ENCODE data around the gene PXDC1.

PXDC1 gene

DNA sequence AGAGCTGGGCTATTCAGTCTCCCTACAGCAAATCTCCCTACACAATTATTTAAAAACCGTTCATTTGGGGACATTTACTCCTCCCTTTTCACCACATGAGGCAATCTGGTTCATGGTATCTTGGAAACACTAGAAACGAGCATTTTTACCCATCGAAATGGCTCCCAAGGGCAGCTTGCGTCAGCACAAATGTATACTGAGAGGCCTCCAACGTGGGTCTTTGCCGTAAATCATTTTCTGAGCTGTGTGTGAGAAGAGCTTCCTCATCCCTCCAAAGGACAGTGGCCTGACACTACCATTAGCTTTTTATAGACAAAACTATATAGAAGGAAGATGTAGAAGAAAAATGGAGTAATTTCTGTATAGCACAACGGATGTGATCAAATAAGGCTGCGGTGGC lies 30.0 kb upstream of the PXDC1 start:
- H3K27ac ChIP-seq = no peak overlapping the region
- TF ChIP-seq ZFX (IDR thresholded peaks at IDR 0.05; ENCODE audit: borderline replicate concordance) = no peak
- TF ChIP-seq, protein P1, sequence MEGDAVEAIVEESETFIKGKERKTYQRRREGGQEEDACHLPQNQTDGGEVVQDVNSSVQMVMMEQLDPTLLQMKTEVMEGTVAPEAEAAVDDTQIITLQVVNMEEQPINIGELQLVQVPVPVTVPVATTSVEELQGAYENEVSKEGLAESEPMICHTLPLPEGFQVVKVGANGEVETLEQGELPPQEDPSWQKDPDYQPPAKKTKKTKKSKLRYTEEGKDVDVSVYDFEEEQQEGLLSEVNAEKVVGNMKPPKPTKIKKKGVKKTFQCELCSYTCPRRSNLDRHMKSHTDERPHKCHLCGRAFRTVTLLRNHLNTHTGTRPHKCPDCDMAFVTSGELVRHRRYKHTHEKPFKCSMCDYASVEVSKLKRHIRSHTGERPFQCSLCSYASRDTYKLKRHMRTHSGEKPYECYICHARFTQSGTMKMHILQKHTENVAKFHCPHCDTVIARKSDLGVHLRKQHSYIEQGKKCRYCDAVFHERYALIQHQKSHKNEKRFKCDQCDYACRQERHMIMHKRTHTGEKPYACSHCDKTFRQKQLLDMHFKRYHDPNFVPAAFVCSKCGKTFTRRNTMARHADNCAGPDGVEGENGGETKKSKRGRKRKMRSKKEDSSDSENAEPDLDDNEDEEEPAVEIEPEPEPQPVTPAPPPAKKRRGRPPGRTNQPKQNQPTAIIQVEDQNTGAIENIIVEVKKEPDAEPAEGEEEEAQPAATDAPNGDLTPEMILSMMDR (IDR thresholded peaks at IDR 0.05) = no peak

DNA sequence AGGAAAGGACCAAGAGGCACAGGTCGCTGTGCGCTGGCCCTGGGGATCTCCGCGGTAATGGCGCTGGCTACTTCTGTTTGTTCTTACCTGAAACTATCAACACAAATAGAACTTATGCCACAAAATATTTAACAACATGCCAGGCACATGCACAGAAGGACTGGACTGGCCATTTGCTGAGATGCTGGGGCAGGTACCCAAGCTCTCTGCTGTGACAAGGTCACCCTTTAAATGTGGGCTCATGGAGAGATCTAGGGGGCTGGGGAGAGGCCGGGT lies 28.0 kb upstream of the PXDC1 start:
- H3K27ac ChIP-seq = no peak overlapping the region
- TF ChIP-seq, protein P1 (IDR thresholded peaks at IDR 0.05) = no peak
- TF ChIP-seq ZFX (IDR thresholded peaks at IDR 0.05; ENCODE audit: borderline replicate concordance) = no peak

DNA sequence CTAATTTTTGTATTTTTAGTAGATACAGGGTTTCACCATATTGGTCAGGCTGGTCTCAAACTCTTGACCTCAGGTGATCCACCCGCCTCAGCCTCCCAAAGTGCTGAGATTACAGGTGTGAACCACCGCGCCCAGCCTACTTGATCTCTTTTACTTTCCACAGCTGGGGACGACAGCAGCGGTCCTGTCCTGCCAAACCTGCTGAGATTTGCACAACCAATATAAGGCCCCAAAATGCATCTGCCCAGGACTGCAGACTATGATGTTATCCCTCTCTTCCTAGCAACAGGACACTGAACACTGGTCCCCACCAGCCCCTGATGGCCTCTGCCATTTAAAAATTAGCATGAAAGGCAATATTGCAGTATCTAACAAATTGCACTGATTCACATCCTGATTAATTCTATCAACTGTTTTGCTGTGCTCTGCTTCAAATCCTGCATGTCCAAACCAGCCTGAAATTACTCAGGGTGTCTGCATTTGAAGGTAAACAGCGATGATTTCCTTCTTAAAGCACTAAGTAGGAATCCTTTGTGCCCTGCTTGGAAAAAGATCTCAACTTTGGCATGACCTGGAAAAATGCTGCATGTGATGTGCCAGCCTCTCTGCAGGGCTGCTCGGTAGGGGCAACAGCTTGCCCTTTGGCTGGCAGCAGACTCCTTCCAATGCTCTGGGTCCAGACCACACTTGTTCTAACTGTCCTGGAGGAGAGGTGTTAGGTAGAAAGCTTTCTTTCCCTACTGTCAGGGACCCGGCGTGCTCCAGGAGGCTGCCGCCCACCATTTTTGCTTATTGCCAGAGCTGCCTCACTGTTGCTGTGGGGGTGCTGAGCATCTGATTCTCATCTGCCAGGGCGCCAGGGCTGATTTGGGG lies 27.4 kb upstream of the PXDC1 start:
- no peak overlapping the region for H3K27ac ChIP-seq
- TF ChIP-seq, protein P1 (IDR thresholded peaks at IDR 0.05) = no peak
- no peak for TF ChIP-seq ZFX (IDR thresholded peaks at IDR 0.05; ENCODE audit: borderline replicate concordance)

DNA sequence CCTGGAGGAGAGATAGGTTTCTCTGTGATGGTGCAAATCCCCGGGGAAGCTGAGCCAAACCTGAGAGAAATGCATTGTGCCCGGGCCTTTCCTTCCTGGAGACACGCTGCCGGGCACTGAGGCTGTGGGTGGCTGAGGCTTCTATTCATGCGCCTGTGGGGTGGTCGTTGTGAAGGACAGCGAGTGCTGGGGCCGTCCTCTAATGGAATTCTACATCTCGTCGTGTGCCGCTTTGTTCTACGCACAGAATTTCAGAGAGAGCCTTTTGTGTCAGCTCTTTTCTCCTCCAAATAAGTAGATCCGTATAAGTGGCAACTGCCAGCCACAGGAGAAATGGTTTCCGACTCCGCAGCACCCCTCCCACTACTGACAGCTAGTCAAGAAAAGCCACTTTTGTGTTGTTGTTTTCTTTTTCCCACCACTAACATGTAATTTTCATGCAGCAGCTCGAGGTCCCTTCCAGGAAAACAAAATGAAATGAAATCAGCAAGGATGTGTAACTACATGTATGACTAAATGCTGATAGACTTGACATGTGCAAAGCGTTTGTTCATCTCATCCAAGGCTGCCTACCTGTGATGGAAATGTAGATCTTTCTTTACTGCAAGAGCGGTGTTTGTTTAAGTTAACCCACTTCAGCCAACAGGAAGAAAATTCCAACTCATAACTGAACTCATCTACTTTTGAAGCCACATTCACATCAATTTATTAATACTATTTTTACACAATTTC lies 26.4 kb upstream of the PXDC1 start:
- TF ChIP-seq ZFX (IDR thresholded peaks at IDR 0.05; ENCODE audit: borderline replicate concordance) = no peak
- TF ChIP-seq, protein P1 (IDR thresholded peaks at IDR 0.05) = no peak
- no peak overlapping the region for H3K27ac ChIP-seq

DNA sequence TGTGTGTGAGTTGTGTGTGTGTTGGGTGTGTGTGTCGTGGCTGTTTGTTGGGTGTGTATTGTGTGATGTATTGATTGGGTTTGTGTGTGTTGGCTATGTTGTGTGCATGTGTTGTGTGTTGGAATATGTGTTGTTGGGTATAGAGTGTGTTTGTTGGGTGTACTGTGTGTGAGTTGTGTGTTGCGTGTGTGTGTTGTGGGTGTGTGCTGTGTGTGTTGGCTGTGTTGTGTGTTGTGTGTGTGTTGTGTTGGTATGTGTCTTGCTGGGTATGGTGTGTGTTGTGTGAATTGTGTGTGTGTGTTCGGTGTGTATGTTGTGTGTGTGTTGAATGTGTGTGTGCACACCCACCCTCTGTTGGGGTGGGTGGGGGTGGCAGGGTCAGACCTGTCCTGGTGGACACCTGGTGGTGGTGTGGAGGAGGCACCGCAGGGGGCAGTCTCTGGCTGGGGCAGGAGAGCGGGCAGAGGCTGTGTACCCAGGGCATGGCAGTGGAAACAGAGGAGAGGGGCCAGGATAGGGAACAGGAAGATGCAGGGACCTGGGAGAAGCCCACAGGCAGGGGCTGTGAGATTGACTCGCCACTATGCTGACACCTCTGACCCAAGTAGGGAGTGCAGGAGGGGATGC lies 25.5 kb upstream of the PXDC1 start:
- no peak overlapping the region for H3K27ac ChIP-seq
- TF ChIP-seq, protein P1 (IDR thresholded peaks at IDR 0.05) = no peak
- no peak for TF ChIP-seq ZFX (IDR thresholded peaks at IDR 0.05; ENCODE audit: borderline replicate concordance)

DNA sequence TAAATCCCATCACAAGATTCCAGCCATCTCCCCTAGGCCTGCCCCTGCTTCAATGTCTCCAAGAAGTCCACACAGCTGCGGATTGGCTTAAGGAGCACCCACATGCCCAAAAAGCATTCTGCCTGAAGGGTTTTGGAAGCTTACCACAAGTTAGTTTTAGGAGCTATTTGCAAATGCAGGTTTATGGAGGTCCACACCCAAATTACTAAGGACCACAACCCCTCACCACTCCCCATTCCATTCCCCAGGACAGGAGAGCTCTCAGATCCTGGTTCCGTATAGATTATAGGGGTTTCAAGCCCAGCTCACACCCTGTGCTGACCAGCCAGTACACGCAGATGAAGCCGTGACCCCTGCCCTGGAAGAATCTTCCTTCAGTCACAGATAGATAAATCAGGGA lies 24.3 kb upstream of the PXDC1 start:
- no peak overlapping the region for H3K27ac ChIP-seq
- TF ChIP-seq, protein P1 (IDR thresholded peaks at IDR 0.05) = no peak

DNA sequence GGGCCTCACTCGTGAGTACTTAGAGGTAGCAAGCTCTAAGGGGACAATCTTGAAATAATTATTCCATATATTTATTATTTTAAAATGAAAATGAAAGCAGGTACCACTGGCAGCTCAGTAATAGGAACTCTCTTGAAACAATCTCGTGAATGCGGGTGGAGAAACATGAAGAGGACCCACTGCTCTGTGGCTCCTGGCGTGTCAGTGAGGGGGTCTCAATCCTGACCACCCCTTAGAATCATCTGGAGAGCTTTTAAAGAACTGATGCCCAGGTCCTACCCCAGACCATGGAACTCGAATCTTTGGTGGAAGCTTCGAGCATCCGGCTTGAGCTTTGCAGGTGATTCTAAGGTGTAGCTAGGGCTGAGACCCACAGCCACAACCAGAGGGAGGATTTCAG lies 23.9 kb upstream of the PXDC1 start:
- no peak overlapping the region for H3K27ac ChIP-seq

More for the DNA sequence above, 23.9 kb upstream of the PXDC1 start:
- TF ChIP-seq, protein P1 (IDR thresholded peaks at IDR 0.05) = no peak
- TF ChIP-seq ZFX (IDR thresholded peaks at IDR 0.05; ENCODE audit: borderline replicate concordance) = no peak
